HEK293 (cell line): ENCODE results near the gene RHBDF1.

Source experiments
- CTCF ChIA-PET: fragments of 350-600 bp; formaldehyde crosslinking; extraction: SDS; loops from one replicate; lab custom pipeline; 2021; ENCODE audit warnings: antibody characterized with exemption; lab: Yijun Ruan, JAX
- POLR2A ChIA-PET: fragments of 300-600 bp; formaldehyde crosslinking; extraction: SDS; loops from one replicate; lab custom pipeline; 2020; ENCODE audit warnings: antibody characterized with exemption, inconsistent platforms; lab: Yijun Ruan, JAX
- H3K27ac ChIP-seq: fragments of 200-500 bp; sonication (Bioruptor generic); 2 replicates; pipeline ENCODE4 v1.5.1; 2014; ENCODE audit warnings: low read depth, low read length, control low read depth, inconsistent platforms; ENCODE audit errors: extremely low read depth
- H3K36me3 ChIP-seq, 2 experiments: fragments of 200-500 bp in 1 of 2; sonication (Bioruptor generic) in 1 of 2; 1 replicate in 1 of 2; 2 replicates in 1 of 2; pipeline ENCODE4 v1.5.1; 2014 to 2017; ENCODE audit warnings: inconsistent platforms in 2 of 2, low read length in 2 of 2; ENCODE audit not compliant: control insufficient read depth in 2 of 2, insufficient read depth in 1 of 2
- H3K4me1 ChIP-seq: fragments of 200-500 bp; sonication (Bioruptor generic); 2 replicates; pipeline ENCODE4 v1.5.1; 2014; ENCODE audit warnings: mild to moderate bottlenecking, low read length, inconsistent platforms; ENCODE audit not compliant: control insufficient read depth, insufficient read depth
- H3K4me3 ChIP-seq: 2 replicates; pipeline ENCODE4 v1.5.1; 2011; ENCODE audit warnings: low read depth, mild to moderate bottlenecking, control low read depth, low read length, moderate library complexity
- H3K9me3 ChIP-seq: fragments of 200-500 bp; sonication (Bioruptor generic); 2 replicates; pipeline ENCODE4 v1.5.1; 2014; ENCODE audit warnings: low read depth, low read length, inconsistent platforms; ENCODE audit not compliant: control insufficient read depth, insufficient read depth
- CTCF ChIP-seq: fragments of 450-650 bp; formaldehyde crosslinking; IDR thresholded peaks from 2 replicates; pipeline ENCODE4 v1.5.1; 2016; ENCODE audit warnings: missing biosample characterization, missing genetic modification characterization
- ELK4 ChIP-seq: IDR thresholded peaks from 2 replicates; pipeline ENCODE4 v1.6.1; 2011; ENCODE audit warnings: mild to moderate bottlenecking, low read depth, low read length, borderline replicate concordance
- GLIS1 ChIP-seq: fragments of 450-650 bp; formaldehyde crosslinking; IDR thresholded peaks from 2 replicates; pipeline ENCODE4 v1.5.1; 2016; ENCODE audit warnings: missing biosample characterization, missing genetic modification characterization
- PRDM4 ChIP-seq: fragments of 450-650 bp; formaldehyde crosslinking; IDR thresholded peaks from 2 replicates; pipeline ENCODE4 v1.5.1; 2017; ENCODE audit warnings: missing biosample characterization, missing genetic modification characterization
- REPIN1 ChIP-seq: fragments of 450-650 bp; formaldehyde crosslinking; IDR thresholded peaks from 2 replicates; pipeline ENCODE4 v1.5.1; 2017; ENCODE audit warnings: missing biosample characterization, missing genetic modification characterization, low read depth
- ZBTB11 ChIP-seq: fragments of 450-650 bp; formaldehyde crosslinking; conservative IDR thresholded peaks from 2 replicates; pipeline ENCODE4 v1.5.1; 2016; ENCODE audit warnings: low read depth, missing biosample characterization, missing genetic modification characterization
- ZBTB17 ChIP-seq: fragments of 450-650 bp; formaldehyde crosslinking; IDR thresholded peaks from 2 replicates; pipeline ENCODE4 v1.5.1; 2016; ENCODE audit warnings: missing biosample characterization, missing genetic modification characterization
- ZBTB7A ChIP-seq: fragments of 450-650 bp; formaldehyde crosslinking; IDR thresholded peaks from 2 replicates; pipeline ENCODE4 v1.5.1; 2016; ENCODE audit warnings: low read depth, missing biosample characterization, missing genetic modification characterization
- ZBTB8A ChIP-seq: fragments of 450-650 bp; formaldehyde crosslinking; IDR thresholded peaks from 2 replicates; pipeline ENCODE4 v1.5.1; 2016; ENCODE audit warnings: missing biosample characterization, missing genetic modification characterization
- ZIC2 ChIP-seq: fragments of 450-650 bp; formaldehyde crosslinking; IDR thresholded peaks from 2 replicates; pipeline ENCODE4 v1.5.1; 2016; ENCODE audit warnings: missing biosample characterization, missing genetic modification characterization
- ZNF10 ChIP-seq: fragments of 450-650 bp; formaldehyde crosslinking; IDR thresholded peaks from 2 replicates; pipeline ENCODE4 v1.5.1; 2017; ENCODE audit warnings: missing biosample characterization, missing genetic modification characterization
- ZNF114 ChIP-seq: fragments of 450-650 bp; formaldehyde crosslinking; IDR thresholded peaks from 2 replicates; pipeline ENCODE4 v1.5.0; 2017; ENCODE audit warnings: missing biosample characterization, missing genetic modification characterization
- ZNF132 ChIP-seq: fragments of 450-650 bp; formaldehyde crosslinking; IDR thresholded peaks from 2 replicates; pipeline ENCODE4 v1.5.1; 2017; ENCODE audit warnings: missing biosample characterization, missing genetic modification characterization, borderline replicate concordance
- ZNF169 ChIP-seq: fragments of 450-650 bp; formaldehyde crosslinking; IDR thresholded peaks from 2 replicates; pipeline ENCODE4 v1.5.1; 2016; ENCODE audit warnings: missing biosample characterization, missing genetic modification characterization
- ZNF24 ChIP-seq: fragments of 450-650 bp; formaldehyde crosslinking; IDR thresholded peaks from 2 replicates; pipeline ENCODE4 v1.5.1; 2016; ENCODE audit warnings: missing biosample characterization, missing genetic modification characterization
- ZNF280D ChIP-seq: fragments of 450-650 bp; formaldehyde crosslinking; IDR thresholded peaks from 2 replicates; pipeline ENCODE4 v1.5.1; 2016; ENCODE audit warnings: missing biosample characterization, missing genetic modification characterization
- ZNF292 ChIP-seq: fragments of 450-650 bp; formaldehyde crosslinking; IDR thresholded peaks from 2 replicates; pipeline ENCODE4 v1.5.1; 2016; ENCODE audit warnings: low read depth, missing biosample characterization, missing genetic modification characterization, borderline replicate concordance
- ZNF362 ChIP-seq: fragments of 450-650 bp; formaldehyde crosslinking; IDR thresholded peaks from 2 replicates; pipeline ENCODE4 v1.5.1; 2016; ENCODE audit warnings: missing biosample characterization, missing genetic modification characterization
- ZNF394 ChIP-seq: fragments of 450-650 bp; formaldehyde crosslinking; IDR thresholded peaks from 2 replicates; pipeline ENCODE4 v1.5.1; 2016; ENCODE audit warnings: missing biosample characterization, missing genetic modification characterization, mild to moderate bottlenecking, moderate library complexity, borderline replicate concordance
- ZNF416 ChIP-seq: fragments of 450-650 bp; formaldehyde crosslinking; IDR thresholded peaks from 2 replicates; pipeline ENCODE4 v1.5.1; 2016; ENCODE audit warnings: missing biosample characterization, missing genetic modification characterization
- ZNF473 ChIP-seq: fragments of 450-650 bp; formaldehyde crosslinking; IDR thresholded peaks from 2 replicates; pipeline ENCODE4 v1.5.1; 2017; ENCODE audit warnings: missing biosample characterization, missing genetic modification characterization
- ZNF621 ChIP-seq: fragments of 450-650 bp; formaldehyde crosslinking; IDR thresholded peaks from 2 replicates; pipeline ENCODE4 v1.5.1; 2017; ENCODE audit warnings: missing biosample characterization, missing genetic modification characterization
- ZNF623 ChIP-seq: fragments of 450-650 bp; formaldehyde crosslinking; IDR thresholded peaks from 2 replicates; pipeline ENCODE4 v1.5.1; 2016; ENCODE audit warnings: missing biosample characterization, missing genetic modification characterization
- ZNF624 ChIP-seq: fragments of 450-650 bp; formaldehyde crosslinking; IDR thresholded peaks from 2 replicates; pipeline ENCODE4 v1.5.1; 2017; ENCODE audit warnings: missing biosample characterization, missing genetic modification characterization
- ZNF660 ChIP-seq: fragments of 450-650 bp; IDR thresholded peaks from 2 replicates; pipeline ENCODE4 v1.5.1; 2018; ENCODE audit warnings: missing biosample characterization, mild to moderate bottlenecking, missing genetic modification characterization
- ZSCAN16 ChIP-seq: fragments of 450-650 bp; formaldehyde crosslinking; IDR thresholded peaks from 2 replicates; pipeline ENCODE4 v1.5.1; 2016; ENCODE audit warnings: missing biosample characterization, missing genetic modification characterization

RHBDF1 gene

GRCh38 chr16:91484-91883 is 19.1 kb upstream of the RHBDF1 start:
- peaks cover 6 to 62% of the 10 kb centered on the region in 2 experiments; a peak in 2 of 3 replicates for H3K36me3 ChIP-seq
- TF ChIP-seq PRDM4 = no peak
- no peak for TF ChIP-seq CTCF (tag by site-specific recombination)
- TF ChIP-seq ZNF292 (tag by site-specific recombination) = no peak
- no peak for TF ChIP-seq ZNF114 (tag by site-specific recombination)
- peak; percentile 96 for TF ChIP-seq ZNF394 (tag by site-specific recombination)
- no peak for TF ChIP-seq ELK4
- no peak for TF ChIP-seq ZNF416
- peak; percentile 63; the same call in 1 of the 2 replicates for TF ChIP-seq ZBTB17 (tag by site-specific recombination)
- no peak for TF ChIP-seq ZNF473 (tag by site-specific recombination)
- TF ChIP-seq ZNF621 (tag by site-specific recombination) = no peak
- TF ChIP-seq ZNF623 (tag by site-specific recombination) = no peak
- no peak for TF ChIP-seq ZNF624 (tag by site-specific recombination)
- TF ChIP-seq ZNF660 (tag by site-specific recombination) = peak; percentile 43; the same call in 1 of the 2 replicates
- no peak for TF ChIP-seq ZNF362
- TF ChIP-seq ZIC2 (tag by site-specific recombination) = peak; percentile 46; the same call in 1 of the 2 replicates
- no peak for TF ChIP-seq ZBTB11 (tag by site-specific recombination)
- peak; percentile 76 for TF ChIP-seq GLIS1 (tag by site-specific recombination)
- TF ChIP-seq ZBTB7A (tag by site-specific recombination) = no peak
- peak; percentile 51 for TF ChIP-seq ZBTB8A (tag by site-specific recombination)
- no peak for TF ChIP-seq ZNF280D
- TF ChIP-seq ZNF132 (tag by site-specific recombination) = no peak
- TF ChIP-seq REPIN1 (tag by site-specific recombination) = no peak
- no peak for TF ChIP-seq ZNF24 (tag by site-specific recombination)
- TF ChIP-seq ZSCAN16 (tag by site-specific recombination) = no peak
- no peak for TF ChIP-seq ZNF10 (tag by site-specific recombination)
- no peak for TF ChIP-seq ZNF169

More at GRCh38 chr16:91484-91883, 19.1 kb upstream of the RHBDF1 start:
- Histone ChIP-seq H3K4me3 (no peak overlapping the region), H3K27ac (0 out of 2 replicates have a peak overlapping the region, but pooled peaks have one; percentile 24), H3K9me3 (no peaks in the 10 kb centered on the region), H3K4me1 (no peaks in the 10 kb centered on the region; the same call in 1 of the 2 replicates)
- POLR2A ChIA-PET = interaction anchor here (1.7 kb wide), 1 partner anchor 13 kb away, joined by 4 read pairs; no protein-coding TSS in a partner anchor
- CTCF ChIA-PET = interaction anchor here (0.6 to 3.6 kb wide), 4 partner anchors 11 to 29 kb away, joined by 3 to 34 read pairs (median 4); no protein-coding TSS in a partner anchor
